Fibroblast of skin of abdomen (primary cell): ENCODE results near the gene AP2A1.

Experiments used
- DNase-seq: peaks from one replicate; pipeline ENCODE4 v3.0.0-alpha.2; 2013

The AP2A1 gene

GRCh38 chr19:49856574-49857021 is 89.8 kb downstream of the AP2A1 start:
- DNase-seq, result no peak
